Measurements from ENCODE around the gene ELMOD3.

DNA sequence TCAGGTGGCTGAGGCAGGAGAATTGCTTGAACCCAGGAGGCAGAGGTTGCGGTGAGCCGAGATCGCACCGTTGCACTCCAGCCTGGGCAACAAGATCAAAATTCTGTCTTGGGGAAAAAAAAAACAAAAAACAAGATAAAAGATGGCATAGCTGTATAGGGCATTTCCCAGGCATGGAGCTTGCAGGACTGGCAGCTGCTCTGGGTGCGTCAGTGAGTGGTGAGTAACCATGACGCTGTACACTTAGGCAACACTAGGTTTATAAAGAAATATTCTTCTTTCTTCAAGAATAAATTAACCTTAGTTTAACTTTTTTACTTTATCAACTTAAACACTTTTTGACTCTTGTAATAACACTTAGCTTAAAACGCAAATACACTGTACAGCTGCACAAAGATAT is 42.2 kb upstream of the ELMOD3 start:
- TF ChIP-seq, protein P1, sequence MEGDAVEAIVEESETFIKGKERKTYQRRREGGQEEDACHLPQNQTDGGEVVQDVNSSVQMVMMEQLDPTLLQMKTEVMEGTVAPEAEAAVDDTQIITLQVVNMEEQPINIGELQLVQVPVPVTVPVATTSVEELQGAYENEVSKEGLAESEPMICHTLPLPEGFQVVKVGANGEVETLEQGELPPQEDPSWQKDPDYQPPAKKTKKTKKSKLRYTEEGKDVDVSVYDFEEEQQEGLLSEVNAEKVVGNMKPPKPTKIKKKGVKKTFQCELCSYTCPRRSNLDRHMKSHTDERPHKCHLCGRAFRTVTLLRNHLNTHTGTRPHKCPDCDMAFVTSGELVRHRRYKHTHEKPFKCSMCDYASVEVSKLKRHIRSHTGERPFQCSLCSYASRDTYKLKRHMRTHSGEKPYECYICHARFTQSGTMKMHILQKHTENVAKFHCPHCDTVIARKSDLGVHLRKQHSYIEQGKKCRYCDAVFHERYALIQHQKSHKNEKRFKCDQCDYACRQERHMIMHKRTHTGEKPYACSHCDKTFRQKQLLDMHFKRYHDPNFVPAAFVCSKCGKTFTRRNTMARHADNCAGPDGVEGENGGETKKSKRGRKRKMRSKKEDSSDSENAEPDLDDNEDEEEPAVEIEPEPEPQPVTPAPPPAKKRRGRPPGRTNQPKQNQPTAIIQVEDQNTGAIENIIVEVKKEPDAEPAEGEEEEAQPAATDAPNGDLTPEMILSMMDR (IDR thresholded peaks at IDR 0.05), result no peak
- TF ChIP-seq POLR2A (IDR thresholded peaks at IDR 0.05), result no peak

All from esophagus squamous epithelium (tissue), 4 donors.